Progenitor cell of endocrine pancreas (in vitro differentiated cells): ENCODE results near the gene NSMF. TPM values are rescaled to one million over a fixed set of nuclear protein-coding genes. Genes with fewer than 3 reads are reported as not detected.

Experiments
- DNase-seq: peaks from one replicate; pipeline ENCODE4 v3.0.0; 2021; ENCODE audit warnings: low spot score; ENCODE audit not compliant: unreplicated experiment
- H3K27ac Mint-ChIP-seq: 2 replicates; pipeline ENCODE4 v1.8.0; 2021; ENCODE audit warnings: mild to moderate bottlenecking, moderate library complexity, mixed read lengths
- H3K27me3 Mint-ChIP-seq: 2 replicates; pipeline ENCODE4 v1.8.0; 2021; ENCODE audit warnings: mixed read lengths
- H3K36me3 Mint-ChIP-seq: 2 replicates; pipeline ENCODE4 v1.8.0; 2022; ENCODE audit warnings: mixed read lengths; ENCODE audit not compliant: insufficient read depth
- H3K4me1 Mint-ChIP-seq: 2 replicates; pipeline ENCODE4 v1.8.0; 2021; ENCODE audit warnings: low read depth, mixed read lengths
- H3K4me3 Mint-ChIP-seq: 2 replicates; pipeline ENCODE4 v1.8.0; 2021; ENCODE audit warnings: low read depth, mild to moderate bottlenecking, moderate library complexity, mixed read lengths
- H3K9me3 Mint-ChIP-seq: 2 replicates; pipeline ENCODE4 v1.8.0; 2021; ENCODE audit warnings: low read depth, mixed read lengths
- CTCF ChIP-seq: fragments of 200-600 bp; sonication (generic); IDR thresholded peaks from one replicate; pipeline ENCODE4 v1.5.0; 2021; ENCODE audit warnings: antibody characterized with exemption, mild to moderate bottlenecking; ENCODE audit not compliant: unreplicated experiment
- total RNA-seq: library from RNA; stranded (reverse); gene quantifications from 2 replicates; pipeline ENCODE4 v1.2.1, GENCODE V29; 2021

The NSMF gene
- total RNA-seq, 1 donor from 2014 or later: 57.4 TPM

- peak; percentile 10 for DNase-seq
- no peak for TF ChIP-seq CTCF
- no peaks in the 10 kb centered on the region for H3K4me1 Mint-ChIP-seq
- H3K4me3 Mint-ChIP-seq: no peak overlapping the region
- H3K9me3 Mint-ChIP-seq: no peaks in the 10 kb centered on the region
- H3K27me3 Mint-ChIP-seq: no peaks in the 10 kb centered on the region
- H3K36me3 Mint-ChIP-seq: no peaks in the 10 kb centered on the region
- no peak overlapping the region for H3K27ac Mint-ChIP-seq
These were observed 26.3 kb downstream of the NSMF start for GRCh38 chr9:137432687-137433348.

- no peaks in the 10 kb centered on the region for H3K36me3 Mint-ChIP-seq
- no peaks in the 10 kb centered on the region for H3K9me3 Mint-ChIP-seq
- DNase-seq: peak; percentile 8
- H3K27me3 Mint-ChIP-seq: no peaks in the 10 kb centered on the region
- H3K4me3 Mint-ChIP-seq: no peak overlapping the region
- no peak for TF ChIP-seq CTCF
- H3K27ac Mint-ChIP-seq: no peak overlapping the region
- H3K4me1 Mint-ChIP-seq: no peaks in the 10 kb centered on the region
These were observed 27.7 kb downstream of the NSMF start for GRCh38 chr9:137431416-137431931.

- H3K27me3 Mint-ChIP-seq: no peaks in the 10 kb centered on the region
- no peak overlapping the region for H3K27ac Mint-ChIP-seq
- H3K4me1 Mint-ChIP-seq: no peaks in the 10 kb centered on the region
- no peak overlapping the region for H3K4me3 Mint-ChIP-seq
- H3K36me3 Mint-ChIP-seq: no peaks in the 10 kb centered on the region
- DNase-seq: peak; percentile 9
- H3K9me3 Mint-ChIP-seq: no peaks in the 10 kb centered on the region
- TF ChIP-seq CTCF: no peak
These were observed 28.3 kb downstream of the NSMF start for GRCh38 chr9:137430723-137431415.

GRCh38 chr9:137429974-137430722 lies 29.0 kb downstream of the NSMF start:
- H3K27me3 Mint-ChIP-seq: no peaks in the 10 kb centered on the region
- H3K4me1 Mint-ChIP-seq: no peaks in the 10 kb centered on the region
- no peak for DNase-seq
- no peaks in the 10 kb centered on the region for H3K36me3 Mint-ChIP-seq
- no peak for TF ChIP-seq CTCF
- no peaks in the 10 kb centered on the region for H3K9me3 Mint-ChIP-seq
- no peak overlapping the region for H3K27ac Mint-ChIP-seq
- H3K4me3 Mint-ChIP-seq: no peak overlapping the region

GRCh38 chr9:137429546-137429890 lies 29.6 kb downstream of the NSMF start:
- H3K27ac Mint-ChIP-seq: no peak overlapping the region
- no peaks in the 10 kb centered on the region for H3K9me3 Mint-ChIP-seq
- H3K4me1 Mint-ChIP-seq: no peaks in the 10 kb centered on the region
- H3K36me3 Mint-ChIP-seq: no peaks in the 10 kb centered on the region
- no peaks in the 10 kb centered on the region for H3K27me3 Mint-ChIP-seq
- TF ChIP-seq CTCF: no peak
- no peak for DNase-seq
- H3K4me3 Mint-ChIP-seq: no peak overlapping the region
